ENCODE measurements around the gene MORN1. TPM values are rescaled to one million over a fixed set of nuclear protein-coding genes. Genes with fewer than 3 reads are reported as not detected.

MORN1 gene
- total RNA-seq, 1 donor from 2014 or later, result 18.4 TPM

GRCh38 chr1:2394220-2394619, 2.9 kb upstream of the MORN1 start:
- no peak for DNase-seq (ENCODE audit: low spot score in 2 of 2)
- Histone ChIP-seq H3K27me3 (no peaks in the 10 kb centered on the region), H3K4me3 (no peak overlapping the region), H3K4me1 (peaks cover 4 to 18% of the 10 kb centered on the region in 2 donors), H3K36me3 (peaks cover 37 to 47% of the 10 kb centered on the region in 2 donors), H3K27ac (no peak overlapping the region), H3K9me3 (no peaks in the 10 kb centered on the region)
- intact Hi-C loops (cut with DNase I), result no loop called here
- no peak for TF ChIP-seq CTCF (IDR thresholded peaks at IDR 0.05)

GRCh38 chr1:2393471-2393877, 2.1 kb upstream of the MORN1 start:
- Histone ChIP-seq H3K27me3 (no peaks in the 10 kb centered on the region), H3K4me3 (peak overlapping the region in 1 of 2 donors; percentile 81), H3K9me3 (no peaks in the 10 kb centered on the region), H3K27ac (no peak overlapping the region), H3K4me1 (peaks cover 4 to 18% of the 10 kb centered on the region in 2 donors), H3K36me3 (peaks cover 29 to 40% of the 10 kb centered on the region in 2 donors)
- TF ChIP-seq CTCF (IDR thresholded peaks at IDR 0.05), result no peak
- intact Hi-C loops (cut with DNase I), result no loop called here
- no peak for DNase-seq (ENCODE audit: low spot score in 2 of 2)

- Histone ChIP-seq H3K27me3 (no peaks in the 10 kb centered on the region), H3K4me3 (peak overlapping the region; percentile 81 to 86), H3K9me3 (no peaks in the 10 kb centered on the region), H3K36me3 (peaks cover 21 to 32% of the 10 kb centered on the region in 2 donors), H3K27ac (peak overlapping the region; percentile 84 to 86), H3K4me1 (peaks cover 4 to 18% of the 10 kb centered on the region in 2 donors)
- no peak for DNase-seq (ENCODE audit: low spot score in 2 of 2)
- intact Hi-C loops (cut with DNase I), result no loop called here
- TF ChIP-seq CTCF (IDR thresholded peaks at IDR 0.05), result no peak
These were observed 1.3 kb upstream of the MORN1 start for GRCh38 chr1:2392686-2393085.

GRCh38 chr1:2391931-2392509, 666 bp upstream of the MORN1 start:
- TF ChIP-seq CTCF (IDR thresholded peaks at IDR 0.05), result no peak
- Histone ChIP-seq H3K36me3 (peaks cover 15 to 25% of the 10 kb centered on the region in 2 donors), H3K9me3 (no peaks in the 10 kb centered on the region), H3K27me3 (no peaks in the 10 kb centered on the region), H3K27ac (peak overlapping the region; percentile 84 to 86), H3K4me1 (peaks cover 4 to 18% of the 10 kb centered on the region in 2 donors), H3K4me3 (peak overlapping the region; percentile 81 to 86)
- no peak for DNase-seq (ENCODE audit: low spot score in 2 of 2)
- intact Hi-C loops (cut with DNase I), result loop anchor here (1.0 to 2.0 kb wide), 7 partner anchors 11 to 197 kb away; partner anchors contain the start of genes FAAP20, PANK4, PEX10 and PRXL2B

GRCh38 chr1:2389644-2390043, 1.7 kb downstream of the MORN1 start:
- H3K36me3 ChIP-seq, result peaks cover 0 to 3% of the 10 kb centered on the region in 2 donors
- no peaks in the 10 kb centered on the region for H3K27me3 ChIP-seq
- H3K9me3 ChIP-seq, result no peaks in the 10 kb centered on the region
- no peak for TF ChIP-seq CTCF (IDR thresholded peaks at IDR 0.05)
- no peak overlapping the region for H3K27ac ChIP-seq
- DNase-seq (ENCODE audit: low spot score in 2 of 2), result no peak
- H3K4me3 ChIP-seq, result no peak overlapping the region
- peaks cover 4 to 18% of the 10 kb centered on the region in 2 donors for H3K4me1 ChIP-seq
- intact Hi-C loops (cut with DNase I), result loop anchor here (2.0 kb wide), 2 partner anchors 67 to 195 kb away; partner anchors contain the start of gene FAAP20
